Measurements from ENCODE around the gene ING2. TPM values are rescaled to one million over a fixed set of nuclear protein-coding genes. Genes with fewer than 3 reads are reported as not detected.

The ING2 gene
- total and polyA plus RNA-seq, 2 of the 8 experiments (the other 6 are each of a cell fraction or from before 2014, with no cell fraction given), result 5.1 to 16.1 TPM

DNA sequence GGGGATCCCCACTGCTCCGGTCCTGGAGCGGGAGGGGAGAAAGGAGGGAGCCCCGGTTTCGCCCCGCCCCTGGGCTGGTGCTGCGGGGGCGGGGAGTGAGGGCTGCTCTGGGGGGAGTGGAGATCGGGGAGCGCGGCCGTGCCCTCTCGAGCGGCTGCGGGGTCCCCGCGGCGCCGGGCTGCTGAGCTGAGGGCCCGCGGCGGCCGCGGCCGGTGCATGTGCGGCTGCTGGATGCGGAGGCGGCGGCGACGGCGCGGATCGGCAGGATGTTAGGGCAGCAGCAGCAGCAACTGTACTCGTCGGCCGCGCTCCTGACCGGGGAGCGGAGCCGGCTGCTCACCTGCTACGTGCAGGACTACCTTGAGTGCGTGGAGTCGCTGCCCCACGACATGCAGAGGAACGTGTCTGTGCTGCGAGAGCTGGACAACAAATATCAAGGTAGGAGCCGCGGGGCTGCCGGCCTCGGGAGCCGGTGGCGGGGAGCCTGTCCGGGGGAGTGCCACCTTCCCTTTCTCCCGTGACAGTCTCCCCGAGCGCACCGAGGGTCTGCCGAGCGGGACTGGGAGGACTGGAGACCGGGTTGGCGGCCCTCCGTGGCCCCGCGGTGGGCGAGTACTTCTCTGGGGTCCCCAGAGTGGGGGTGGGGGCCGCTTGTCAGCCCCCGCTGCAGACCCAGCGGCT lies at the start of gene ING2 (continued):
- TF ChIP-seq POLR2A (IDR thresholded peaks at IDR 0.05; ENCODE audit: control extremely low read depth in 1 of 2, low read depth in 2 of 2, low read length in 2 of 2) (no peak; a peak in 1 of 3 replicates), BACH1 (IDR thresholded peaks at IDR 0.05; ENCODE audit: low read length) (no peak), GTF2F1 (IDR thresholded peaks at IDR 0.05; ENCODE audit: borderline replicate concordance, low read depth, low read length) (no peak), BCL11A (IDR thresholded peaks at IDR 0.05; ENCODE audit: low read depth in 2 of 2, low read length in 2 of 2) (no peak), KDM5A (IDR thresholded peaks at IDR 0.05; ENCODE audit: low read length) (no peak), YY1 (IDR thresholded peaks at IDR 0.05; ENCODE audit: low read depth, low read length) (no peak), SP4 (IDR thresholded peaks at IDR 0.05; ENCODE audit: low read length) (no peak)
- TF ChIP-seq, protein P1, sequence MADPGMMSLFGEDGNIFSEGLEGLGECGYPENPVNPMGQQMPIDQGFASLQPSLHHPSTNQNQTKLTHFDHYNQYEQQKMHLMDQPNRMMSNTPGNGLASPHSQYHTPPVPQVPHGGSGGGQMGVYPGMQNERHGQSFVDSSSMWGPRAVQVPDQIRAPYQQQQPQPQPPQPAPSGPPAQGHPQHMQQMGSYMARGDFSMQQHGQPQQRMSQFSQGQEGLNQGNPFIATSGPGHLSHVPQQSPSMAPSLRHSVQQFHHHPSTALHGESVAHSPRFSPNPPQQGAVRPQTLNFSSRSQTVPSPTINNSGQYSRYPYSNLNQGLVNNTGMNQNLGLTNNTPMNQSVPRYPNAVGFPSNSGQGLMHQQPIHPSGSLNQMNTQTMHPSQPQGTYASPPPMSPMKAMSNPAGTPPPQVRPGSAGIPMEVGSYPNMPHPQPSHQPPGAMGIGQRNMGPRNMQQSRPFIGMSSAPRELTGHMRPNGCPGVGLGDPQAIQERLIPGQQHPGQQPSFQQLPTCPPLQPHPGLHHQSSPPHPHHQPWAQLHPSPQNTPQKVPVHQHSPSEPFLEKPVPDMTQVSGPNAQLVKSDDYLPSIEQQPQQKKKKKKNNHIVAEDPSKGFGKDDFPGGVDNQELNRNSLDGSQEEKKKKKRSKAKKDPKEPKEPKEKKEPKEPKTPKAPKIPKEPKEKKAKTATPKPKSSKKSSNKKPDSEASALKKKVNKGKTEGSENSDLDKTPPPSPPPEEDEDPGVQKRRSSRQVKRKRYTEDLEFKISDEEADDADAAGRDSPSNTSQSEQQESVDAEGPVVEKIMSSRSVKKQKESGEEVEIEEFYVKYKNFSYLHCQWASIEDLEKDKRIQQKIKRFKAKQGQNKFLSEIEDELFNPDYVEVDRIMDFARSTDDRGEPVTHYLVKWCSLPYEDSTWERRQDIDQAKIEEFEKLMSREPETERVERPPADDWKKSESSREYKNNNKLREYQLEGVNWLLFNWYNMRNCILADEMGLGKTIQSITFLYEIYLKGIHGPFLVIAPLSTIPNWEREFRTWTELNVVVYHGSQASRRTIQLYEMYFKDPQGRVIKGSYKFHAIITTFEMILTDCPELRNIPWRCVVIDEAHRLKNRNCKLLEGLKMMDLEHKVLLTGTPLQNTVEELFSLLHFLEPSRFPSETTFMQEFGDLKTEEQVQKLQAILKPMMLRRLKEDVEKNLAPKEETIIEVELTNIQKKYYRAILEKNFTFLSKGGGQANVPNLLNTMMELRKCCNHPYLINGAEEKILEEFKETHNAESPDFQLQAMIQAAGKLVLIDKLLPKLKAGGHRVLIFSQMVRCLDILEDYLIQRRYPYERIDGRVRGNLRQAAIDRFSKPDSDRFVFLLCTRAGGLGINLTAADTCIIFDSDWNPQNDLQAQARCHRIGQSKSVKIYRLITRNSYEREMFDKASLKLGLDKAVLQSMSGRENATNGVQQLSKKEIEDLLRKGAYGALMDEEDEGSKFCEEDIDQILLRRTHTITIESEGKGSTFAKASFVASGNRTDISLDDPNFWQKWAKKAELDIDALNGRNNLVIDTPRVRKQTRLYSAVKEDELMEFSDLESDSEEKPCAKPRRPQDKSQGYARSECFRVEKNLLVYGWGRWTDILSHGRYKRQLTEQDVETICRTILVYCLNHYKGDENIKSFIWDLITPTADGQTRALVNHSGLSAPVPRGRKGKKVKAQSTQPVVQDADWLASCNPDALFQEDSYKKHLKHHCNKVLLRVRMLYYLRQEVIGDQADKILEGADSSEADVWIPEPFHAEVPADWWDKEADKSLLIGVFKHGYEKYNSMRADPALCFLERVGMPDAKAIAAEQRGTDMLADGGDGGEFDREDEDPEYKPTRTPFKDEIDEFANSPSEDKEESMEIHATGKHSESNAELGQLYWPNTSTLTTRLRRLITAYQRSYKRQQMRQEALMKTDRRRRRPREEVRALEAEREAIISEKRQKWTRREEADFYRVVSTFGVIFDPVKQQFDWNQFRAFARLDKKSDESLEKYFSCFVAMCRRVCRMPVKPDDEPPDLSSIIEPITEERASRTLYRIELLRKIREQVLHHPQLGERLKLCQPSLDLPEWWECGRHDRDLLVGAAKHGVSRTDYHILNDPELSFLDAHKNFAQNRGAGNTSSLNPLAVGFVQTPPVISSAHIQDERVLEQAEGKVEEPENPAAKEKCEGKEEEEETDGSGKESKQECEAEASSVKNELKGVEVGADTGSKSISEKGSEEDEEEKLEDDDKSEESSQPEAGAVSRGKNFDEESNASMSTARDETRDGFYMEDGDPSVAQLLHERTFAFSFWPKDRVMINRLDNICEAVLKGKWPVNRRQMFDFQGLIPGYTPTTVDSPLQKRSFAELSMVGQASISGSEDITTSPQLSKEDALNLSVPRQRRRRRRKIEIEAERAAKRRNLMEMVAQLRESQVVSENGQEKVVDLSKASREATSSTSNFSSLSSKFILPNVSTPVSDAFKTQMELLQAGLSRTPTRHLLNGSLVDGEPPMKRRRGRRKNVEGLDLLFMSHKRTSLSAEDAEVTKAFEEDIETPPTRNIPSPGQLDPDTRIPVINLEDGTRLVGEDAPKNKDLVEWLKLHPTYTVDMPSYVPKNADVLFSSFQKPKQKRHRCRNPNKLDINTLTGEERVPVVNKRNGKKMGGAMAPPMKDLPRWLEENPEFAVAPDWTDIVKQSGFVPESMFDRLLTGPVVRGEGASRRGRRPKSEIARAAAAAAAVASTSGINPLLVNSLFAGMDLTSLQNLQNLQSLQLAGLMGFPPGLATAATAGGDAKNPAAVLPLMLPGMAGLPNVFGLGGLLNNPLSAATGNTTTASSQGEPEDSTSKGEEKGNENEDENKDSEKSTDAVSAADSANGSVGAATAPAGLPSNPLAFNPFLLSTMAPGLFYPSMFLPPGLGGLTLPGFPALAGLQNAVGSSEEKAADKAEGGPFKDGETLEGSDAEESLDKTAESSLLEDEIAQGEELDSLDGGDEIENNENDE (IDR thresholded peaks at IDR 0.05; ENCODE audit: insufficient replicate concordance, low read length), result no peak
- TF ChIP-seq, protein P2, sequence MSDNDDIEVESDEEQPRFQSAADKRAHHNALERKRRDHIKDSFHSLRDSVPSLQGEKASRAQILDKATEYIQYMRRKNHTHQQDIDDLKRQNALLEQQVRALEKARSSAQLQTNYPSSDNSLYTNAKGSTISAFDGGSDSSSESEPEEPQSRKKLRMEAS (IDR thresholded peaks at IDR 0.05), result peak; percentile 26; the same call in 1 of the 2 replicates

All from H1 (cell line).